ELF-1 (cell line): Measurements from ENCODE around the gene CLIC2.
"Not testable (repeated sequence)": the region's sequence is repeated elsewhere in the genome, so short reads cannot be mapped to it uniquely, and the experiment has no call there.

Source experiments
- DNase-seq: peaks from one replicate; pipeline ENCODE4 v3.0.0-alpha.2; 2016; ENCODE audit warnings: low read depth, low spot score

The CLIC2 gene

DNA sequence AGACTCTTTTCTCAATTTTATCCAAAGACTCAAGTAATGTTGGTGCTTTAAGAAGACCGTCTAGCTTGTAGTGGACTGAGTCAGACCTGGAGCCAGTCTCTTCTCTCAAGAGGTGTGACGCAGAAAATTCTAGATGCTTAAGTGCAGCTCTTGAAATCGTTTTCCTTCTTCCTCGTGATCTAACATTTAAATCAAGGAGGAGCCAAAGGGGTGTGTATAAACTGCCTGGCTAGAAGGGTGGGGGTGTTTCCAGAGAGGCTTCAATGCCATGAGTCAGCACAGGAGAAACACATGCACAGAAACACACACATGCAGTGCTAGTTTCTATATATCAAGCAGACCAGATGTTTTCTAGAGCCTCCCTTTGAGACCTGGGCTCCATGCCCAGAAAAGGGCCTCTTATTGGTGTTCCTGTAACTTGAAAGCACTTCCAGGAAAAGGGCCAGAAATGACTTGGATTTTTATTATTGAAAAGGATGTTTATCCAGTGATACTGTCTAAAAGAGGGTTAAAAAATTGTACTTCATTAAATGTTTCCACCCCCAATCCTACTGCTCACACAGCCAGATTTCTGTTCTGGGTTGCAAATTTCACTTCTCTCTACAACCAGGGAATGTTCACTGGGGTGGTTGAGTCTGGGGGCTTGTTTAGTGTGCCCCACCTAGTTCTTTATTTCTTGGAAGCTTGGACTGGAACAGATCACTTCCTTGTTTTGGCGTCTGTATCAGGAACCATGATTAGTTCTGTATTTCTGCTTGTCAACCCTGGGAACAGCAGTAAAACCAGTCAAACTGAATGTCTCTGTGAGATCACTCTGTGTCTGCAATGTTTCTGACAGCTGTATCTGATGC is at the start of gene CLIC2:
Gene CLIC2 (minus strand): TSS at position 129 of the 851 bp plus-strand sequence. CDS start 187 bp downstream, outside the sequence.
- no peak for DNase-seq

DNA sequence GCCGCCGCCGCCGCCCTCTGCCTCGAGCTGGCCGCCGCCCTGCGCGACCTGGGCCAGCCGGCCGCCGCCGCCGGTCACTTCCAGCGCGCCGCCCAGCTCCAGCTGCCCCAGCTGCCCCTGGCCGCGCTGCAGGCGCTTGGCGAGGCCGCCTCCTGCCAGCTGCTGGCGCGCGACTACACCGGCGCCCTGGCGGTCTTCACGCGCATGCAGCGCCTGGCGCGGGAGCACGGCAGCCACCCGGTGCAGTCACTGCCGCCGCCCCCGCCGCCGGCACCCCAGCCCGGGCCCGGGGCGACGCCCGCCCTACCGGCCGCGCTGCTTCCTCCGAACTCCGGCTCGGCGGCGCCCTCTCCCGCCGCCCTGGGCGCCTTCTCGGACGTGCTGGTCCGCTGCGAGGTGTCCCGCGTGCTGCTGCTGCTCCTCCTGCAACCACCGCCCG is 48.1 kb upstream of the CLIC2 start:
- not testable (repeated sequence) for DNase-seq

GRCh38 chrX:155381843-155382528 is 47.6 kb upstream of the CLIC2 start, which contains the start of gene F8A2:
F8A2 (plus strand) TSS chrX:155382095; CDS start chrX:155382115, 20 bp downstream.
- not testable (repeated sequence) for DNase-seq

DNA sequence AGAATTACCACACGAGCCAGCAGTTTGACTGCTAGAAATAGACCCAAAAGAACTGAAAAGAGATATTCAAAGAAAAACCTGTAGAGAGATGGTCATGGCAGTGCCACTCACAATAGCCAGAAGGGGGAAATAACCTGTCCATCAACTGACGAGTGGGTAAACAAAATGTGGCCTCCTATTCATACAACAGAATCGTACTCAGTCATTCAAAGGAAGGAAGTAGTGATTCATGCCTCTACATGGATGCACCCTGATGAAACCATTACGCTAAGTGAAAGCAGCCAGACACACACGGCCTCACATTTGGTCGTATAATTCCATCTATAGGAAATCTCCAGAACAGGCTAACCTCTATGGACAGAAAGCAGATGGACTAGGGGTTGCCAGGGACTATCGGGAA is 45.4 kb upstream of the CLIC2 start:
- not testable (repeated sequence) for DNase-seq

- not testable (repeated sequence) for DNase-seq
Measured at GRCh38 chrX:155373777-155374458, 39.5 kb upstream of the CLIC2 start.

DNA sequence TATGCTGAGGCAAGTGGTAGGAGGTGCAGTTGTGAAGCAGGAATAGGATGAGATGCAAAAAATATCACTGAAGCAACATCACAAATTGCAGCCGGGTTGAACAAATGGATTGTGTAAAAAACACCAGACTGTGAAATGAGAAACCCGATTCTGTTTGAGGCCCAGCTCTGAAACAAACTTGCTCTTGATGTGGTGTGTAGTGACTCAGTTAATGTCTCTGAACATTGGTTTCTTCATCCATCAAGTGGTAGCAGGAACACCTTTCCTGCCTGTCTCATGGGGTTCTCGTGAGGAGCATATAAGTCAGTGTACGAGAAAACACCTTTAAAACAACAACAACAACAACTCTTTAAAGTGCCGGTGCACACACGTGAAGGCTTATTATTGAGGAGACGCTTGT is 29.3 kb upstream of the CLIC2 start:
- DNase-seq, result not testable (repeated sequence)

DNA sequence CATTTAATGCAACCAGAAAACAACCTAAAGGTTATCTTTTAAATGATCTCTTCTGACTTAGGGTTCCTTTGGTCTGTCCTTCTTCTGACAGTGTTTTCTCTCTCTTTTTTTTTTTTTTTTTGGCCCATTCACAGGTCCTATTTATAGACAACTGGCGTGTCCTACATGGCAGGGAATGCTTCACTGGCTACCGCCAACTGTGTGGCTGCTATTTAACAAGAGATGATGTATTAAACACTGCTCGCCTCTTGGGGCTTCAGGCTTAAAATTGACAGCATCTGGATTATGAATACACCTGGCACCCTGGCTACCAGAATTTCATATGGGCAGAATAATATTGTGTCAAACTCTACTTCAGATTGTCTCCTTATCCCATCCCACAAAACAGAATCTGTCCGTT is 15.0 kb upstream of the CLIC2 start:
- DNase-seq, result not testable (repeated sequence)

- not testable (repeated sequence) for DNase-seq
Measured at GRCh38 chrX:155345689-155346088, 11.3 kb upstream of the CLIC2 start.

GRCh38 chrX:155335337-155335712 is 911 bp upstream of the CLIC2 start:
- DNase-seq, result not testable (repeated sequence)

DNA sequence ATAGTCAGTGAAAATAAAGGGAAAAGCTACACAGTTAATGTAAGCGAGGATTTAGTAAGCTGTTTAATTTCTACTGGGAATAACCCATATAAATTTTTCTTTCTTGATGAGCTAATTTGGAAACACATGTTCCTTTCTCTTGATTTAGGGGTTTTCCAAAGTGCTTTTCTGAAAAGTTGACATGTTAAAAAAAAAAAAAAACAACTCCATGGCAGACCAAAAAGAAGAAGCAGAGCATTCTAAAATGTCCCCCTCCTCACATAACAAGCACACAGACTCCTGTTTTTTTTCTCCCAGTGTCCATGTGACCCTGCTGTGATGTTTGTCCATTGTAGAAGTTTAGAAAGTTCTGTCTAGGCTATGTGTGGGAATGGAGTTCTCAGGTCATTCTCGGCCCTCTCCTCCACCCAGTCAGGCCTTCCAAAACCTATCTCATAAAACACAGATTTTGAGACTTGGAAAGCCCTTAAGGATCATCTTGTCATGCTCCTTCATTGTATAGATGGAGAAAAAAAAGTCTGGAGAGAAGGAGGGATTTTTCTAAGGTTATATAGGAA is 792 bp downstream of the CLIC2 start:
- no peak for DNase-seq

GRCh38 chrX:155330992-155331391 is 3.4 kb downstream of the CLIC2 start:
- DNase-seq, result no peak

DNA sequence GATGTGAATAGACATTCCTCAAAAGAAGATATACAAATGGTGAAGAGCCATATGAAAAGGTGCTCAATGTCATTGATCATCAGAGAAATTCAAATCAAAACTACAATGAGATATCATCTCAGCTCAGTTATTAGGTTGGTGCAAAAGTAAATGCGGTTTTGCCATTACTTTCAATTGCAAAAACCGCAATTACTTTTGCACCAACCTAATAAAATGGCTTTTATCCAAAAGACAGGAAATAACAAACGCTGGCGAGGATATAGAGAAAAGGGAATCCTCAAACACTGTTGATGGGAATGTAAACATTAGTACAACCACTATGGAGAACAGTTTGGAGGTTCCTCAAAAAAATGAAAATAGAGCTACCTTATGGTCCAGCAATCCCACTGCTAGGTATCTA is 5.1 kb downstream of the CLIC2 start:
- no peak for DNase-seq

DNA sequence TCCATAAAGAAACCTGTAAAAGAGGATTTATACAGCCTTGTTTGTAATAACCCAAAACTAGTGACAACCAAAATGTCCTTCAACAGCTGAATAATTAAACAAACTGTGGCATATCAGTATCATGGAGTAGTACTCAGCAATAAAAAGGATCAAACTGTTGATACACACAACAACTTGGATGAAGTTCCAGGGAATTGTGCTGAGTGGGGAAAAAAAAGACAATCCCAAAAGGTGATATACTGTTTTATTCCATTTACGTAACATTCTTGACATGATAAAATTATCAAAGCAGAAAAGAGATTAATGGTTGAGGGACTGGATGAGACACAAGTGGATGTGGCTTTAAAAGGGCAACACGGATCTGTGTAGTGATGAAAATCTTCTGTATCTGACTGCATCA is 7.8 kb downstream of the CLIC2 start:
- no peak for DNase-seq

GRCh38 chrX:155314260-155314659 is 20.2 kb downstream of the CLIC2 start:
- DNase-seq, result peak; percentile 23

DNA sequence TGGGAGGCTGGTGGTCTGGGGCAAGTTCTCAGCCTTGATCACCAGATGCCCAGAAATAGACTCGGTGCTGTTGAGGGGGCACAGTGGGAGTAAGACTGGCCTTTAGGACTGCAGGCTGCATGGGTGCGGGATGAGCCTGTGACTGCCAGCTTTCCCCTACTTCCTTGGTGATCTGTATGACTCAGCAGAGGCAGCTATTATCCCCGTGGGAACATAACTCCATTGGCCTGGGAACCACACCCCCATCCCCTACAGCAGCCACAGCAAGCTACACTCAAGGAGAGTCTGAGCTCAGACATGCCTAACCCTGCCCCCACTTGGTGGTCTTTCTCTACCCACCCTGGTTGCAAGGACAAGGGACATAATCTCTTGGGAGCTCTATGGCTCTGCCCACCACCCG is 20.6 kb downstream of the CLIC2 start:
- DNase-seq, result peak; percentile 62

GRCh38 chrX:155293771-155294170 is 40.6 kb downstream of the CLIC2 start:
- DNase-seq, result no peak

DNA sequence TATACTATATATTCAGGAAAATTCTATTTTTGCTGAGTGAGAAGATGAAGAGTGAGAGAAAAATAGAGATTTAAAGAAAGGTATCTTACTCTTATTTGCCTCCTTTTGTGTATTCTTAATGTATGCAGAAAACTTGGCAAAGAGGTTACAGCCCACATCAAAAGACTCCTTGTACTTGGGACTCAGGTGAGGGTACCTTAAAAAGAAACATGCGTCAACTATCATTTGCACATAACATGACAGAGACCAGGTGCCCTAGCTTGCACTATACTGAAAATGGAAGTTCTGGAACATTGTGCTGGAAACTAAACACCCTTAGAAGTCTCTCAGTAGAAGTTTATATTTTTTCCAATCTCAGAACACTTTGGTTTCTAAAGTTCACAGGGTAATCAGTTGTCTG is 54.5 kb downstream of the CLIC2 start:
- no peak for DNase-seq

- no peak for DNase-seq
Measured at GRCh38 chrX:155270969-155271368, 63.4 kb downstream of the CLIC2 start.

GRCh38 chrX:155267995-155268394 is 66.4 kb downstream of the CLIC2 start:
- not testable (repeated sequence) for DNase-seq

GRCh38 chrX:155266439-155266838 is 68.0 kb downstream of the CLIC2 start:
- DNase-seq, result no peak

DNA sequence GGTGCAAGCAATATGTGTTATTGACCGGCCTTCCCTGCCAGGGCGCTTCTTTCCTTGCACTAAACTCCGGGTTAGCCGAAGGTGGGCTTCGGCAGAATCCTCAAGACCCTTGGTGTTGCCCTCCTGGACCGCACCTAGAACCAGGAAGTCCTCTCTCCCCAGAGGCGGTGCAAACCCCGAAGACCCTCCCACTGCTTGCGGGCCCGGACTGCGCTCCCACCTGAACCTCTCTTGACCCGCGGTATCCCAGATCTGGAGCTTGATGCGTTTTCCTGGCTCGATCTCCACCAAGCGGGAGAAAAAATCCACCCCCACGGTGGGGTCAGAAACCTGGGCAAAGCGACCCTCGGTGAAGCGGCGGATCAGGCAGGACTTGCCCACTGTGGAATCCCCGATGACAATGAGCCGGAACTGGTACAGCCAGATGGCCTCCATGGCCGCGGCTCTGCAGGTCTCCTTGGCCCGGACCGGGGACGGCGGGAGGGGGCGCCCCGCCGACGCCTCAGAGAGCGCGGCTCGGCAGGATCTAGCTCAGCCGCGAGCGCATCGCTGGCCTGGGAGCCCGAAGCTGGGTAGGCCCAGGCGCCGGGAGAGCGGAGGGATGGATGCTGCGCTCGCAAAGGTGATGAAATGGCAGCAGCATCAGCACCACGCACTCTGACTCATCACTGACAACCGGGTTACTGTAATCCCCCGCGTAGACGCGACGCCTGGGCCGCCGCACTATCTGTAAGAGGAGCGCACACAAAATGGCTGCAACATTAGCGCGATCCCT is 70.4 kb downstream of the CLIC2 start, which contains the start of gene RAB39B:
Gene RAB39B (minus strand): TSS at position 638 of the 775 bp plus-strand sequence. CDS start 203 bp downstream, at position 435.
- DNase-seq, result peak; percentile 88
